Gastrocnemius medialis (tissue), 4 donors: ENCODE measurements around the gene CEND1.

Experiments used
- CTCF ChIP-seq, 5 experiments: fragments of 450-650 bp in 3 of 5; fragments of 200-600 bp in 2 of 5; sonication (generic) in 2 of 5; IDR thresholded peaks in 4 of 5; conservative IDR thresholded peaks in 1 of 5; 1 replicate in 4 of 5; 2 replicates in 1 of 5; pipeline ENCODE4 v1.5.1; 2016 to 2019; ENCODE audit warnings: antibody characterized with exemption in 5 of 5, mild to moderate bottlenecking in 3 of 5, moderate library complexity in 3 of 5
- POLR2A ChIP-seq, 2 donors: fragments of 450-650 bp; IDR thresholded peaks; one replicate each; pipeline ENCODE4 v1.6.1; 2017; ENCODE audit warnings: antibody characterized with exemption in 2 of 2, mild to moderate bottlenecking in 2 of 2, moderate library complexity in 2 of 2

DNA sequence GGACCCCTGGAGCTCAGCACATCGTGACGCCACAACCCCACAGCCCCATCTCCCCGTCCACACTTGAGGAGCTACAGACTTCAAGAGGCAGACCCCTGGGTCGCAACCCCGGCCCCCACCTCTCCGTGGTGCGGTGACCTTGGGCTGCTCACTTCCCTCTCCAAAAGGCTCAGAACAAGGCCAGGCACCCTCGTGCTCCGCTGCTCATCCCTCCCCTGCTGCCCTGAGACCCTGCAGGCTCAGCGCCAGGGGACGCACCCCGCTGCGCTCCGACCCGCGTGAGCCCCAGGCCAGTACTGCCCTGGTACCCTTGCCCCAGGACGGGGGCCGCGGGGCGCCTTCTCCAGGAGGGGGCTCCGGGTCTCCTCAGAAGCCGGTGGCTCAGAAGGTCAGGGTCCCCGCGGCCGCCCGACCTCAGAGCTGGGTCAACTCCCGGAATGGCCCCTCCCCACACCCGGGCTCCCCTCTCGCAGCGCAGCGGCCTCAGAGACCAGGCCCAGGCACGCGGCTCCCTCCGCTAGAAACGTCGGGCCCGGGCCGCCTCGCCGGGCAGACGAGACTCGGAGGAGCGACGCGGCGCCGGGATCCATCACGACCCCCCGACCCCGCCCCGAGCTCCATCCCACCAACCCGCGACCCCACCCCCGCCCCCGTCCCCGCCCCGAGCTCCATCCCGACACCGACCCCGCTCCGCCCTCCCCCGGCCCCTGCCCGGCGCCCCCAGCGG is 13.2 kb downstream of the CEND1 start:
- TF ChIP-seq CTCF (IDR thresholded peaks at IDR 0.05 in 4 of 5, conservative IDR thresholded peaks at IDR 0.05 in 1 of 5) (no peak), POLR2A (IDR thresholded peaks at IDR 0.05) (no peak)
